Sigmoid colon (tissue), 7 donors: Measurements from ENCODE around the gene LPIN1. TPM values are rescaled to one million over a fixed set of nuclear protein-coding genes. Genes with fewer than 3 reads are reported as not detected.

Experiments used
- DNase-seq: peaks from one replicate; pipeline ENCODE4 v3.0.0-alpha.2; 2019
- H3K27ac ChIP-seq, 4 donors: fragments of 200-600 bp; sonication (generic); one replicate each; pipeline ENCODE4 v1.5.1; 2016 to 2019; ENCODE audit warnings: mild to moderate bottlenecking in 1 of 4
- H3K27me3 ChIP-seq, 3 donors: fragments of 200-600 bp; sonication (generic); one replicate each; pipeline ENCODE4 v1.5.1; 2019; ENCODE audit warnings: mild to moderate bottlenecking in 1 of 3
- H3K36me3 ChIP-seq, 4 donors: fragments of 200-600 bp; sonication (generic); one replicate each; pipeline ENCODE4 v1.5.1; 2016 to 2019
- H3K4me1 ChIP-seq, 4 donors: fragments of 200-600 bp; sonication (generic); one replicate each; pipeline ENCODE4 v1.5.1; 2017 to 2019
- H3K4me3 ChIP-seq, 4 donors: fragments of 200-600 bp; sonication (generic); one replicate each; pipeline ENCODE4 v1.5.1; 2017 to 2019; ENCODE audit warnings: mild to moderate bottlenecking in 2 of 4, moderate library complexity in 1 of 4
- H3K9me3 ChIP-seq, 4 donors: fragments of 200-600 bp in 3 of 4; sonication (generic) in 3 of 4; one replicate each; pipeline versions ENCODE4 v1.5.1 to v1.6.1; 2013 to 2019
- EP300 ChIP-seq, 4 donors: sonication (generic); formaldehyde crosslinking; IDR thresholded peaks; one replicate each; pipeline ENCODE4 v1.6.1; 2017; ENCODE audit warnings: antibody characterized with exemption in 4 of 4
- POLR2A ChIP-seq, 2 donors: fragments of 450-650 bp; IDR thresholded peaks; one replicate each; pipeline ENCODE4 v1.6.1; 2016; ENCODE audit warnings: antibody characterized with exemption in 2 of 2, mild to moderate bottlenecking in 2 of 2, moderate library complexity in 2 of 2
- POLR2AphosphoS5 ChIP-seq, 4 donors: sonication (generic); formaldehyde crosslinking; IDR thresholded peaks; one replicate each; pipeline ENCODE4 v1.6.1; 2017; ENCODE audit warnings: antibody characterized with exemption in 4 of 4
- WGBS, 2 donors: extraction: QIAGEN DNeasy Blood & Tissue Kit; methylation state at CpG; one replicate each; pipeline ENCODE4 v1.1.7; 2013; 5-methylcytosine and 5-hydroxymethylcytosine counted together
- intact Hi-C: fragments of 100-400 bp; cut with DNase I; formaldehyde crosslinking; loops from one replicate; pipeline ENCODE4 v1.15.1; 2023
- polyA plus RNA-seq, 3 donors: library from polyadenylated mRNA; stranded (reverse); fragments of 200-250 nt; gene quantifications; one replicate each; pipeline ENCODE4 v1.2.3, GENCODE V29; 2013
- total RNA-seq, 4 donors: library from RNA; depleted of rRNA; stranded (reverse); fragments of >200 nt; gene quantifications; one replicate each; pipeline ENCODE4 v1.1.0, GENCODE V29; 2016
- TF ChIP-seq, protein P1 (sequence below), 4 experiments: fragments of 450-650 bp in 3 of 4; fragments of 200-600 bp in 1 of 4; IDR thresholded peaks; one replicate each; pipeline ENCODE4 v1.5.1; 2016 to 2019; ENCODE audit warnings: antibody characterized with exemption in 4 of 4, mild to moderate bottlenecking in 3 of 4, moderate library complexity in 2 of 4
- donor health status: healthy with polysubstance abuse.
- donor health status: Bipolar disorder and iron deficiency.
- donor health status: healthy.

LPIN1 gene
- total and polyA plus RNA-seq, 7 donors: 4.2 to 37.4 (median 28.2) TPM

DNA sequence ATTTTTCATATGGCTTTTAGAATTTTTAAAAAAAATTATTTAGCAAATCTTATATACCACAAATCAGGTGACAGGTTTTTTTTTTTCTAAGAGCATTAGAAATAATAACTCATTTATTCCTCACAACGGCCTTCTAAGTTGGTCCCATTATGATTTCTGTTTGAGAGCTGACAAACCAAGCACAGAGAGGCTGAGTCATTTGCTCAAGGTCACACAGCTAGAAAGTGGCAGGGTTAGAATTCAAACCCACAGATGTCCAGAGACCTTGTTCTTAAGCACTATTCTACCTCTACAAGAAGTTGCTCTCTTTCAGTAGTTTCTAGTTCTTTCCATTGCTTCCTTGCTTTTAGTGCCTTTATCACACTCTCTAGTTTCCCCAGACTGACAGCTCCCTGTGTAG is 28.8 kb upstream of the LPIN1 start:
- intact Hi-C loops: no loop called here
- no peak overlapping the region for H3K4me3 ChIP-seq
- H3K27me3 ChIP-seq: no peaks in the 10 kb centered on the region
- no peak overlapping the region for H3K27ac ChIP-seq
- WGBS, 2 donors: 61 to 81% methylated on average over 1 of the region's 1 CpG
- H3K36me3 ChIP-seq: no peaks in the 10 kb centered on the region
- no peak for TF ChIP-seq EP300 (IDR thresholded peaks at IDR 0.05)
- no peak for TF ChIP-seq POLR2AphosphoS5 (IDR thresholded peaks at IDR 0.05)
- TF ChIP-seq, protein P1, sequence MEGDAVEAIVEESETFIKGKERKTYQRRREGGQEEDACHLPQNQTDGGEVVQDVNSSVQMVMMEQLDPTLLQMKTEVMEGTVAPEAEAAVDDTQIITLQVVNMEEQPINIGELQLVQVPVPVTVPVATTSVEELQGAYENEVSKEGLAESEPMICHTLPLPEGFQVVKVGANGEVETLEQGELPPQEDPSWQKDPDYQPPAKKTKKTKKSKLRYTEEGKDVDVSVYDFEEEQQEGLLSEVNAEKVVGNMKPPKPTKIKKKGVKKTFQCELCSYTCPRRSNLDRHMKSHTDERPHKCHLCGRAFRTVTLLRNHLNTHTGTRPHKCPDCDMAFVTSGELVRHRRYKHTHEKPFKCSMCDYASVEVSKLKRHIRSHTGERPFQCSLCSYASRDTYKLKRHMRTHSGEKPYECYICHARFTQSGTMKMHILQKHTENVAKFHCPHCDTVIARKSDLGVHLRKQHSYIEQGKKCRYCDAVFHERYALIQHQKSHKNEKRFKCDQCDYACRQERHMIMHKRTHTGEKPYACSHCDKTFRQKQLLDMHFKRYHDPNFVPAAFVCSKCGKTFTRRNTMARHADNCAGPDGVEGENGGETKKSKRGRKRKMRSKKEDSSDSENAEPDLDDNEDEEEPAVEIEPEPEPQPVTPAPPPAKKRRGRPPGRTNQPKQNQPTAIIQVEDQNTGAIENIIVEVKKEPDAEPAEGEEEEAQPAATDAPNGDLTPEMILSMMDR (IDR thresholded peaks at IDR 0.05): no peak
- no peak for TF ChIP-seq POLR2A (IDR thresholded peaks at IDR 0.05)
- no peaks in the 10 kb centered on the region for H3K9me3 ChIP-seq
- DNase-seq: no peak
- peaks cover 0 to 6% (median 0%) of the 10 kb centered on the region in 4 donors for H3K4me1 ChIP-seq

DNA sequence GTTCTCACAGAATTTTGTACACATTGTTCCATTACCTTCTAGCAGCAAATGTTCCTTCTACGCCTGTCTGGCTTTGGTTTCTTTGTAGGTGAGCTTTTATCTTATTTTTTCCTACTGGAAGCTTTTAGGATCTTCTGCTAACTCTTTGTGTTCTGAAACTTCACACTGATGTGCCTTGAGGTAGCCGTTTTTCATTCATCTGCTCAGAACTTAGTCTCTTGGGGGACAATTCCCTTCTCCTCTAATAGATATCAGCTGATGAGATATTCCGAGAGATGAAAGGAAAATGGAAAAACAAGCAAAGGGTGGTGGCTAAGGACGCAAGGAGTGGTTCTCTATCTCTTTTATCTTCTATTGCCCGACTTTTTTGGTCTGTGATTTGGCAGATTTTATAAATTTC is 27.8 kb upstream of the LPIN1 start:
- WGBS, 2 donors: 66 to 82% methylated on average over 5 of the region's 5 CpGs
- H3K9me3 ChIP-seq: no peaks in the 10 kb centered on the region
- no peak overlapping the region for H3K4me3 ChIP-seq
- no peaks in the 10 kb centered on the region for H3K36me3 ChIP-seq
- intact Hi-C loops: no loop called here
- no peaks in the 10 kb centered on the region for H3K27me3 ChIP-seq
- TF ChIP-seq EP300 (IDR thresholded peaks at IDR 0.05): no peak
- TF ChIP-seq, protein P1 (IDR thresholded peaks at IDR 0.05): no peak
- TF ChIP-seq POLR2A (IDR thresholded peaks at IDR 0.05): no peak
- no peak for TF ChIP-seq POLR2AphosphoS5 (IDR thresholded peaks at IDR 0.05)
- DNase-seq: no peak
- H3K27ac ChIP-seq: no peak overlapping the region
- H3K4me1 ChIP-seq: peaks cover 0 to 6% (median 0%) of the 10 kb centered on the region in 4 donors

DNA sequence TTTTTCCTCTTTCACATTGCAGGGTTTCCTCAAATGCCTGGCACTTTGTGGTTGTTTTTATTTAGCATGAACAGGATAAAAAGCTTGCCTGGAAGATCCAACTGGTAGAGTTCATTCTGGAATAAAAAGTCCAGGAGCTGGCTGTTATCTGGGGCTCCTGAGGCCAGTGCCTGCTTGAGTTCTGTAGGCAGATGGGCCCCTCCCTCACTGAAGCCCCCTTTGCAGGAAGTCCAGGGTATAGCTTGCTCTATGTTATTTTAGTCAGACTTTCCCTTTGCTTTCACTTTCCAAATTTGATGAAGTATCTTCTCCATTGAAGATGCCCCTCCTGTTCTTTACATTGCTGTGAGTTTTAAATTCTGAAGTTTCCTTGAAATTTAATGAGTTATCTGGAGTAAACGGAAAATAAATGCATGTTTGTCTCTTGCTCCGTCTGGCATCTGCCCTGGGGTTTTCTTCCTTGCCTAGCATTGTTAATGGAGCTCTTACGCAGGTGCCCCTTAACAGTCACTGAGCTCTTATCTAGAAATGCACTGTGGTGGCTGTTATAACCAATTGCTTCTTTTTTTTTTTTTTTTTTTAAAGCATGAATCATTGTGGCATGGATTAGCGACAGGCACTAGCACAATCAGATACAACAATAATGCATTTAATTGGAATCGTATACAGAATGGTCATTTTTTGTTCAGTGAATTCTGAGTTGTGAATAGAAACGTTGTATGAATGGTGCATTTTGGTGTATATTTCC is 27.0 kb upstream of the LPIN1 start:
- TF ChIP-seq, protein P1 (IDR thresholded peaks at IDR 0.05): no peak
- no peak for TF ChIP-seq POLR2AphosphoS5 (IDR thresholded peaks at IDR 0.05)
- TF ChIP-seq EP300 (IDR thresholded peaks at IDR 0.05): no peak
- TF ChIP-seq POLR2A (IDR thresholded peaks at IDR 0.05): no peak
- no peak for DNase-seq
- Histone ChIP-seq H3K36me3 (no peaks in the 10 kb centered on the region), H3K27ac (no peak overlapping the region), H3K4me3 (no peak overlapping the region), H3K9me3 (no peaks in the 10 kb centered on the region), H3K27me3 (no peaks in the 10 kb centered on the region), H3K4me1 (peaks cover 0 to 6% (median 0%) of the 10 kb centered on the region in 4 donors)
- intact Hi-C loops: no loop called here
- WGBS, 2 donors: 23 to 32% methylated on average over 6 of the region's 6 CpGs

DNA sequence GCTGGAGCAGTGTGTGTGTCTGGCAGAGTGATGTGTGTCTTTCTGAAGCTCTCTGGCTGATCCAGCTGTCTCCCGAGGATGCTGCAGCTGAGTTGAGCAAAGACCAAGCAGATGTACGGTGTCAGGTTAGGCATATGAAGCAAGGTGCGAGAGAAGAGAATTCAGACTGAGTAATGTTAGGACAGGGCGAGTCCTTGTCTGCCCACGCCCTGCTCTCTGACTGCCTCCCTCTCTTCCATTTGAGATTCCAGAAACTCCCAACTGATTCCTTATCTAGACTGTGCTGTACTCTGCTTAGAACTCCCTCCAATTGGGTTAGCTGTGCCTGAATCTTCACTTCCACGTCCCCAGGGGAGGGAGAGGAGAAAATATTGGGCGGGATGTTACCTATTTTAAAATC is 25.7 kb upstream of the LPIN1 start:
- WGBS, 2 donors: 53 to 76% methylated on average over 7 of the region's 7 CpGs
- no peaks in the 10 kb centered on the region for H3K9me3 ChIP-seq
- TF ChIP-seq POLR2A (IDR thresholded peaks at IDR 0.05): no peak
- H3K4me3 ChIP-seq: no peak overlapping the region
- no peak overlapping the region for H3K27ac ChIP-seq
- H3K4me1 ChIP-seq: peaks cover 0 to 6% (median 0%) of the 10 kb centered on the region in 4 donors
- intact Hi-C loops: no loop called here
- H3K36me3 ChIP-seq: no peaks in the 10 kb centered on the region
- H3K27me3 ChIP-seq: no peaks in the 10 kb centered on the region
- DNase-seq: no peak

DNA sequence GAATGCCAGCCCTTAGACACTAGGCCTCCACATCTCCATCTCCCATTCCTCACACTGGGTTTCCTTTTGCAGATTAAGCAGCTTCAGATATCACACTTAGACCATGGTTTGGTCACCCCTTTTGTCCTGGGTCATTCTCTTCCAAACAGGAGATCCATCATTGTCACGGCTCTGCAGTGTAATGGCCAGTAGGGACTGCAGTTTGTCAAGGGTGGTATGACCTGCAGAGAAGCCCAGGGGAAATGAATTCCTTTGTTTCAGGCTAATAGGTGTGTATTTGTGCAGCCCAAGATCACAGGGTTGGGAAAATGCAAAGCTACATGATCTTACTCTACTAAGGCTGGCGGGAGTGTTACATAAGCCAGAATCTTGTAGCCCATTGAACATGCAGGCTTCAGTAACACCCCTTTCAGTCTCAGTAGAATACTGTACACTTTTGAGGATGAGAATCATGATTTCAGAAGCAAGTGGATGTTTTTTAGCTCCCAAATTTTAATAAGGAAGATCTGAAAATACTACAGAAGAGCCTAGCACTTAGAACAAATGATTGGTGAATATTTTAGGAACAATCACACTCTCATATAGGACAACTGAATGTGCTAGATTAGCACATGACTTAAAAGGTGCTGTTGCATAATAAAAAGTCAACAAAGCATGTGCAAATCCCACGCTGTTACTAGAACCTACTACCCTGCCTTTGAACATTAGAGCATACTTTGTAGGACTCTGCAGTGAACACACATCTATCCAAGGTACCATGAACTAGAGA is 24.0 kb upstream of the LPIN1 start:
- peaks cover 0 to 10% (median 4%) of the 10 kb centered on the region in 4 donors for H3K4me1 ChIP-seq
- no peaks in the 10 kb centered on the region for H3K36me3 ChIP-seq
- no peak for TF ChIP-seq EP300 (IDR thresholded peaks at IDR 0.05)
- TF ChIP-seq, protein P1 (IDR thresholded peaks at IDR 0.05): no peak
- TF ChIP-seq POLR2A (IDR thresholded peaks at IDR 0.05): no peak
- TF ChIP-seq POLR2AphosphoS5 (IDR thresholded peaks at IDR 0.05): no peak
- no peak overlapping the region for H3K4me3 ChIP-seq
- intact Hi-C loops: no loop called here
- H3K27me3 ChIP-seq: no peaks in the 10 kb centered on the region
- no peaks in the 10 kb centered on the region for H3K9me3 ChIP-seq
- no peak overlapping the region for H3K27ac ChIP-seq
- 74 to 82% methylated on average over 3 of the region's 3 CpGs for WGBS, 2 donors
- no peak for DNase-seq
